ENCODE results near the gene TLNRD1. TPM values are rescaled to one million over a fixed set of nuclear protein-coding genes. Genes with fewer than 3 reads are reported as not detected.

Gene TLNRD1
- total RNA-seq, 3 donors from 2014 or later (not counting 1 experiment from before 2014, with no cell fraction given): 13.4 to 19.6 (median 17.5) TPM

DNA sequence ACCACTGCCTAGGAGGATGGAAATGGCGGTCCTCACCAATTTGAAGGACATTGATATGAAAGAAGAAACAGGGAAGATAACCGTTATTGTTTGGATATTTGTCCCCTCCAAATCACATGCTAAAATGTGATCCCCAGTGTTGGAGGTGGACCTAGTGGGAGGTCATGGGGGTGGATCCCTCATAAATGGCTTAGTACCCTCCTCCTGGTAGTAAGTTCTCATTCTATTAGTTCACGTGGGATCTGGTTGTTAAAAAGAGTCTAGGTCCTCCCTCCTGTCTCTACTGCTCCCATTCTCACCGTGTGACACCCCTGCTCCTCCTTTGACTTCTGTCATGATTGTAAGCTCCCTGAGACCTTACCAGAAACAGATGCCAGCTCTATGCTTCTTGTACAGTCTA is 30.5 kb downstream of the TLNRD1 start:
- Mint-ChIP-seq H3K27me3 (ENCODE audit: low read depth in 2 of 2) (peaks cover 0 to 6% of the 10 kb centered on the region in 2 donors), H3K9me3 (no peaks in the 10 kb centered on the region), H3K36me3 (no peaks in the 10 kb centered on the region), H3K4me3 (no peak overlapping the region), H3K4me1 (peaks cover 0 to 5% of the 10 kb centered on the region in 2 donors), H3K27ac (no peak overlapping the region)
- H3K27ac ChIP-seq (ENCODE audit: low read length): no peak overlapping the region
- H3K4me3 ChIP-seq (ENCODE audit: low read length): no peak overlapping the region
- H3K9me3 ChIP-seq (ENCODE audit: control insufficient read depth, insufficient read depth, low read length): no peaks in the 10 kb centered on the region
- DNase-seq (no peak), ATAC-seq (no peak)
- H3K36me3 ChIP-seq (ENCODE audit: control insufficient read depth, insufficient read depth, low read length): no peaks in the 10 kb centered on the region
- intact Hi-C loops (cut with micrococcal nuclease): no loop called here
- no peaks in the 10 kb centered on the region for H3K27me3 ChIP-seq (ENCODE audit: control insufficient read depth, insufficient read depth, low read length)
- no peak for TF ChIP-seq CTCF (IDR thresholded peaks at IDR 0.05)
- no peaks in the 10 kb centered on the region for H3K4me1 ChIP-seq (ENCODE audit: control insufficient read depth, insufficient read depth, low read length)
- WGBS (ENCODE audit: insufficient coverage): 99% methylated on average over 3 of the region's 4 CpGs

GRCh38 chr15:81032355-81032754 is 31.6 kb downstream of the TLNRD1 start:
- H3K4me1 ChIP-seq (ENCODE audit: control insufficient read depth, insufficient read depth, low read length): no peaks in the 10 kb centered on the region
- no peak overlapping the region for H3K27ac ChIP-seq (ENCODE audit: low read length)
- no peak overlapping the region for H3K4me3 ChIP-seq (ENCODE audit: low read length)
- no peaks in the 10 kb centered on the region for H3K36me3 ChIP-seq (ENCODE audit: control insufficient read depth, insufficient read depth, low read length)
- Mint-ChIP-seq H3K4me1 (peaks cover 0 to 5% of the 10 kb centered on the region in 2 donors), H3K27ac (no peak overlapping the region), H3K9me3 (no peaks in the 10 kb centered on the region), H3K27me3 (ENCODE audit: low read depth in 2 of 2) (peaks cover 0 to 6% of the 10 kb centered on the region in 2 donors), H3K4me3 (no peak overlapping the region), H3K36me3 (no peaks in the 10 kb centered on the region)
- intact Hi-C loops (cut with micrococcal nuclease): no loop called here
- 92% methylated on average over 3 of the region's 4 CpGs for WGBS (ENCODE audit: insufficient coverage)
- H3K27me3 ChIP-seq (ENCODE audit: control insufficient read depth, insufficient read depth, low read length): no peaks in the 10 kb centered on the region
- no peak for ATAC-seq
- no peak for TF ChIP-seq CTCF (IDR thresholded peaks at IDR 0.05)
- H3K9me3 ChIP-seq (ENCODE audit: control insufficient read depth, insufficient read depth, low read length): no peaks in the 10 kb centered on the region
- no peak for DNase-seq

- WGBS (ENCODE audit: insufficient coverage): 71% methylated on average over 1 of the region's 1 CpG
- Mint-ChIP-seq H3K36me3 (no peaks in the 10 kb centered on the region), H3K4me1 (peaks cover 0 to 5% of the 10 kb centered on the region in 2 donors), H3K4me3 (no peak overlapping the region), H3K9me3 (no peaks in the 10 kb centered on the region), H3K27ac (no peak overlapping the region), H3K27me3 (ENCODE audit: low read depth in 2 of 2) (peaks cover 0 to 6% of the 10 kb centered on the region in 2 donors)
- H3K9me3 ChIP-seq (ENCODE audit: control insufficient read depth, insufficient read depth, low read length): no peaks in the 10 kb centered on the region
- TF ChIP-seq CTCF (IDR thresholded peaks at IDR 0.05): no peak
- ATAC-seq: no peak
- intact Hi-C loops (cut with micrococcal nuclease): no loop called here
- no peak overlapping the region for H3K4me3 ChIP-seq (ENCODE audit: low read length)
- no peaks in the 10 kb centered on the region for H3K4me1 ChIP-seq (ENCODE audit: control insufficient read depth, insufficient read depth, low read length)
- no peak for DNase-seq
- H3K27me3 ChIP-seq (ENCODE audit: control insufficient read depth, insufficient read depth, low read length): no peaks in the 10 kb centered on the region
- H3K27ac ChIP-seq (ENCODE audit: low read length): no peak overlapping the region
- H3K36me3 ChIP-seq (ENCODE audit: control insufficient read depth, insufficient read depth, low read length): no peaks in the 10 kb centered on the region
Measured at GRCh38 chr15:81032818-81033217, 32.1 kb downstream of the TLNRD1 start.

DNA sequence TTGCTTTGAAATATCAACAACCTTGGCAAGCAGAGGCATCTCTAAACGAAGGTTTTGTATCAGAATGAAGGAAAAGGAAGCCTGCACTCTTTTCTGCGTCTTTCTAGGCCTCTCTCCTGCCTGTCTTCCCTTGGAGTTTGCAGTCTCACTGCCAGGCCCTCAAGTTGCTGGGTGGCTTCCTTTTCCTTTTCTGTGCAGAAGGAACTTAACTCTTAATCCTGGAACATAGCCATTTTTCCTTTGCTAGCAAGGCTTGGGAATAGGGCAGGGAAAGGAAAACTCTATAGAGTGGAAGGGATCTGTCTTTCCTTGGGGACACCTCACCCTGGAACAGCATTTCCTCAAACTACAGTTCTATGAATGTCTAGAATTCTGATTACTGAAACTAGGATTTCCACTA is 32.8 kb downstream of the TLNRD1 start:
- Mint-ChIP-seq H3K4me3 (no peak overlapping the region), H3K9me3 (no peaks in the 10 kb centered on the region), H3K27ac (no peak overlapping the region), H3K4me1 (peaks cover 3 to 5% of the 10 kb centered on the region in 2 donors), H3K27me3 (ENCODE audit: low read depth in 2 of 2) (peaks cover 0 to 6% of the 10 kb centered on the region in 2 donors), H3K36me3 (no peaks in the 10 kb centered on the region)
- Histone ChIP-seq H3K36me3 (ENCODE audit: control insufficient read depth, insufficient read depth, low read length) (no peaks in the 10 kb centered on the region), H3K9me3 (ENCODE audit: control insufficient read depth, insufficient read depth, low read length) (no peaks in the 10 kb centered on the region), H3K4me3 (ENCODE audit: low read length) (no peak overlapping the region), H3K27ac (ENCODE audit: low read length) (no peak overlapping the region), H3K4me1 (ENCODE audit: control insufficient read depth, insufficient read depth, low read length) (no peaks in the 10 kb centered on the region), H3K27me3 (ENCODE audit: control insufficient read depth, insufficient read depth, low read length) (no peaks in the 10 kb centered on the region)
- WGBS (ENCODE audit: insufficient coverage): 36% methylated on average over 2 of the region's 2 CpGs
- ATAC-seq: no peak
- DNase-seq: no peak
- no peak for TF ChIP-seq CTCF (IDR thresholded peaks at IDR 0.05)
- intact Hi-C loops (cut with micrococcal nuclease): no loop called here
